HCT116 (cell line): ENCODE measurements around the gene FSTL4. TPM values are rescaled to one million over a fixed set of nuclear protein-coding genes. Genes with fewer than 3 reads are reported as not detected.

ENCODE experiments used
- ATAC-seq: fragments of 200-7000 bp; cut with Tn5 transposase; 2 replicates; pipeline ENCODE4 v1.9.1; 2020; ENCODE audit warnings: mild to moderate bottlenecking, moderate library complexity
- BruUV-seq: library from RNA; stranded (reverse); fragments of 400-500 nt; replicated peaks from 2 replicates; lab custom pipeline; 2021; lab: Mats Ljungman, UMichigan
- CTCF ChIA-PET: fragments of 300-600 bp; sonication (Branson Sonifier 250); formaldehyde crosslinking; loops from one replicate; lab custom pipeline; 2021; ENCODE audit warnings: antibody characterized with exemption; lab: Charles Lee
- POLR2A ChIA-PET: fragments of 300-600, 350-600 bp; sonication (Branson Sonifier 250); formaldehyde crosslinking; loops from one replicate; lab custom pipeline; 2021; ENCODE audit warnings: antibody characterized with exemption; lab: Charles Lee
- RAD21 ChIA-PET, 2 experiments: fragments of 300-600 bp; sonication (Branson Sonifier 250); formaldehyde crosslinking; loops; one replicate each; lab custom pipeline; 2023; ENCODE audit warnings: low total read pairs in 2 of 2; ENCODE audit not compliant: uncharacterized antibody in 2 of 2, unreplicated experiment in 2 of 2, low non-redundant PET in 1 of 2; lab: Charles Lee
- DNase-seq: peaks from one replicate; pipeline ENCODE4 v3.0.0-alpha.2; 2010; ENCODE audit warnings: low read depth, low spot score
- H2AFZ ChIP-seq: fragments of 200-600 bp; shearing (Covaris generic), sonication (generic); 2 replicates; pipeline ENCODE4 v1.6.1; 2017; ENCODE audit warnings: low read depth, mixed run types, mixed read lengths, antibody characterized with exemption, low read length; ENCODE audit not compliant: poor library complexity, severe bottlenecking
- H3K27ac ChIP-seq: 2 replicates; pipeline ENCODE4 v1.5.1; 2012; ENCODE audit warnings: low read depth, low read length
- H3K27me3 ChIP-seq: fragments of 200-600 bp; sonication (generic); 2 replicates; pipeline ENCODE4 v1.6.1; 2016; ENCODE audit warnings: mixed run types, low read length, mixed read lengths; ENCODE audit not compliant: insufficient read depth
- H3K36me3 ChIP-seq, 2 experiments: fragments of 200-500 bp in 1 of 2; fragments of 200-600 bp in 1 of 2; sonication (Bioruptor generic) in 1 of 2; sonication (generic) in 1 of 2; 2 replicates each; pipeline versions ENCODE4 v1.5.1 to v1.6.1; 2014 to 2016; ENCODE audit warnings: low read length in 2 of 2, inconsistent platforms in 1 of 2, mixed read lengths in 1 of 2, mixed run types in 1 of 2; ENCODE audit not compliant: insufficient read depth in 2 of 2, control insufficient read depth in 1 of 2
- H3K4me1 ChIP-seq, 2 experiments: fragments of 200-600 bp in 1 of 2; sonication (generic) in 1 of 2; 2 replicates each; pipeline versions ENCODE4 v1.5.1 to v1.6.1; 2012 to 2017; ENCODE audit warnings: low read length in 2 of 2, inconsistent platforms in 1 of 2, mild to moderate bottlenecking in 1 of 2, mixed read lengths in 1 of 2, mixed run types in 1 of 2, moderate library complexity in 1 of 2; ENCODE audit not compliant: insufficient read depth in 2 of 2, control insufficient read depth in 1 of 2
- H3K4me2 ChIP-seq: fragments of 200-600 bp; sonication (generic); 2 replicates; pipeline ENCODE4 v1.6.1; 2017; ENCODE audit warnings: mixed run types, low read length, mixed read lengths
- H3K4me3 ChIP-seq, 2 experiments: fragments of 200-600 bp in 1 of 2; sonication (generic) in 1 of 2; replicated peaks in 1 of 2; 2 replicates each; pipeline ENCODE4 v1.5.1; 2011 to 2016; ENCODE audit warnings: low read length in 2 of 2, control low read depth in 1 of 2, low read depth in 1 of 2, mild to moderate bottlenecking in 1 of 2, mixed read lengths in 1 of 2, mixed run types in 1 of 2
- H3K79me2 ChIP-seq: fragments of 200-600 bp; sonication (generic); 2 replicates; pipeline ENCODE4 v1.6.1; 2017; ENCODE audit warnings: mild to moderate bottlenecking, mixed run types, low read length, moderate library complexity, mixed read lengths; ENCODE audit not compliant: insufficient read depth
- H3K9ac ChIP-seq: fragments of 200-600 bp; sonication (generic); 2 replicates; pipeline ENCODE4 v1.6.1; 2016; ENCODE audit warnings: low read length, mixed read lengths
- H3K9me2 ChIP-seq: fragments of 200-600 bp; sonication (generic), shearing (Covaris generic); 2 replicates; pipeline ENCODE4 v1.6.1; 2017; ENCODE audit warnings: mixed run types, mild to moderate bottlenecking, moderate library complexity; ENCODE audit not compliant: insufficient read depth
- H3K9me3 ChIP-seq, 2 experiments: fragments of 200-500 bp in 1 of 2; fragments of 200-600 bp in 1 of 2; sonication (Bioruptor generic) in 1 of 2; sonication (generic) in 1 of 2; 2 replicates each; pipeline ENCODE4 v1.6.1; 2014 to 2017; ENCODE audit warnings: low read length in 2 of 2, mixed read lengths in 2 of 2, inconsistent platforms in 1 of 2, low read depth in 1 of 2, mild to moderate bottlenecking in 1 of 2, mixed run types in 1 of 2, moderate library complexity in 1 of 2; ENCODE audit not compliant: control insufficient read depth in 1 of 2, insufficient read depth in 1 of 2
- H4K20me1 ChIP-seq: fragments of 200-600 bp; sonication (generic), shearing (Covaris generic); 2 replicates; pipeline ENCODE4 v1.6.1; 2017; ENCODE audit warnings: mixed run types, mild to moderate bottlenecking, moderate library complexity; ENCODE audit not compliant: insufficient read depth
- ATF3 ChIP-seq: IDR thresholded peaks from 2 replicates; pipeline ENCODE4 v1.6.1; 2012
- FOSL1 ChIP-seq: IDR thresholded peaks from 2 replicates; pipeline ENCODE4 v1.6.1; 2012; ENCODE audit warnings: low read depth
- POLR2AphosphoS5 ChIP-seq: IDR thresholded peaks from 2 replicates; pipeline ENCODE4 v1.6.1; 2011; ENCODE audit warnings: mild to moderate bottlenecking, low read depth, low read length, moderate library complexity
- TCF7L2 ChIP-seq: IDR thresholded peaks from 2 replicates; pipeline ENCODE4 v1.7.0; 2011; ENCODE audit warnings: borderline replicate concordance, inconsistent platforms; ENCODE audit not compliant: insufficient read depth, insufficient read length; ENCODE audit errors: extremely low read depth
- YY1 ChIP-seq: IDR thresholded peaks from 2 replicates; pipeline ENCODE4 v1.6.1; 2011; ENCODE audit warnings: low read length, low read depth, moderate library complexity, mild to moderate bottlenecking; ENCODE audit not compliant: insufficient replicate concordance; ENCODE audit errors: extremely low read depth
- ZBTB33 ChIP-seq: IDR thresholded peaks from 2 replicates; pipeline ENCODE4 v1.6.1; 2011; ENCODE audit warnings: mild to moderate bottlenecking, low read length, moderate library complexity; ENCODE audit not compliant: insufficient replicate concordance; ENCODE audit errors: extremely low read depth
- ZFX ChIP-seq: fragments of 450-650 bp; IDR thresholded peaks from 2 replicates; pipeline ENCODE4 v1.6.1; 2017
- intact Hi-C: fragments of 100-400 bp; cut with micrococcal nuclease; formaldehyde crosslinking; loops from 2 replicates; pipeline ENCODE4 v1.10.0; 2022
- total RNA-seq: library from RNA; stranded (reverse); gene quantifications from one replicate; pipeline ENCODE4 v1.2.1, GENCODE V29; 2021; ENCODE audit not compliant: unreplicated experiment

FSTL4 gene
- total RNA-seq, 1 experiment from 2014 or later = 0.37 TPM

GRCh38 chr5:133222040-133222439 lies 390.3 kb downstream of the FSTL4 start:
- Histone ChIP-seq H3K27ac (no peak overlapping the region), H2AFZ (no peak overlapping the region), H4K20me1 (no peaks in the 10 kb centered on the region), H3K36me3 (no peaks in the 10 kb centered on the region), H3K4me1 (peaks cover 18 to 28% of the 10 kb centered on the region in 2 experiments), H3K4me2 (no peak overlapping the region), H3K27me3 (no peaks in the 10 kb centered on the region), H3K79me2 (no peaks in the 10 kb centered on the region), H3K9me2 (no peaks in the 10 kb centered on the region), H3K9me3 (no peaks in the 10 kb centered on the region), H3K9ac (no peak overlapping the region), H3K4me3 (no peak overlapping the region)
- ChIA-PET POLR2A (no interaction called here), RAD21 (no interaction called here), CTCF (no interaction called here)
- intact Hi-C loops = no loop called here
- DNase-seq (no peak), ATAC-seq (no peak)
- no TSS peak for BruUV-seq
- TF ChIP-seq ZBTB33 (no peak), ATF3 (no peak), POLR2AphosphoS5 (no peak), FOSL1 (no peak), ZFX (no peak), TCF7L2 (no peak), YY1 (no peak)
